Liver (tissue), 3 donors: ENCODE results near the gene KRT4.

Experiments used
- CTCF ChIP-seq: fragments of 150-350 bp; IDR thresholded peaks from 2 replicates; pipeline ENCODE4 v1.5.1; 2017; ENCODE audit warnings: improper control_type of control experiment, low read depth, low read length; ENCODE audit not compliant: missing input control
- EGR1 ChIP-seq, 2 donors: IDR thresholded peaks; 2 replicates each; pipeline ENCODE4 v1.6.1; 2016 to 2018; ENCODE audit warnings: antibody characterized with exemption in 2 of 2, low read depth in 2 of 2
- FOXA1 ChIP-seq: IDR thresholded peaks from 2 replicates; pipeline ENCODE4 v1.6.1; 2016; ENCODE audit warnings: antibody characterized with exemption
- GABPA ChIP-seq, 2 donors: IDR thresholded peaks in 1 of 2; conservative IDR thresholded peaks in 1 of 2; 2 replicates each; pipeline ENCODE4 v1.6.1; 2016; ENCODE audit warnings: antibody characterized with exemption in 2 of 2, mild to moderate bottlenecking in 1 of 2, moderate library complexity in 1 of 2
- JUND ChIP-seq, 2 donors: IDR thresholded peaks; 2 replicates each; pipeline ENCODE4 v1.6.1; 2016; ENCODE audit warnings: antibody characterized with exemption in 2 of 2
- MAX ChIP-seq: IDR thresholded peaks from 2 replicates; pipeline ENCODE4 v1.6.1; 2016; ENCODE audit warnings: antibody characterized with exemption
- RAD21 ChIP-seq, 2 donors: IDR thresholded peaks; 2 replicates each; pipeline ENCODE4 v1.6.1; 2016; ENCODE audit warnings: antibody characterized with exemption in 2 of 2, mild to moderate bottlenecking in 2 of 2
- RXRA ChIP-seq, 2 donors: IDR thresholded peaks; 2 replicates each; pipeline ENCODE4 v1.6.1; 2017 to 2018; ENCODE audit warnings: antibody characterized with exemption in 2 of 2, mild to moderate bottlenecking in 1 of 2
- SP1 ChIP-seq: IDR thresholded peaks from 2 replicates; pipeline ENCODE4 v1.6.1; 2018; ENCODE audit warnings: antibody characterized with exemption, mild to moderate bottlenecking
- YY1 ChIP-seq: IDR thresholded peaks from 2 replicates; pipeline ENCODE4 v1.6.1; 2016; ENCODE audit warnings: antibody characterized with exemption, mild to moderate bottlenecking
- TF ChIP-seq, protein P1 (sequence below): IDR thresholded peaks from 2 replicates; pipeline ENCODE4 v1.6.1; 2016; ENCODE audit warnings: antibody characterized with exemption, mild to moderate bottlenecking
- donor health status: healthy.
- donor health status: healthy.

- TF ChIP-seq CTCF = no peak
- TF ChIP-seq, protein P1, sequence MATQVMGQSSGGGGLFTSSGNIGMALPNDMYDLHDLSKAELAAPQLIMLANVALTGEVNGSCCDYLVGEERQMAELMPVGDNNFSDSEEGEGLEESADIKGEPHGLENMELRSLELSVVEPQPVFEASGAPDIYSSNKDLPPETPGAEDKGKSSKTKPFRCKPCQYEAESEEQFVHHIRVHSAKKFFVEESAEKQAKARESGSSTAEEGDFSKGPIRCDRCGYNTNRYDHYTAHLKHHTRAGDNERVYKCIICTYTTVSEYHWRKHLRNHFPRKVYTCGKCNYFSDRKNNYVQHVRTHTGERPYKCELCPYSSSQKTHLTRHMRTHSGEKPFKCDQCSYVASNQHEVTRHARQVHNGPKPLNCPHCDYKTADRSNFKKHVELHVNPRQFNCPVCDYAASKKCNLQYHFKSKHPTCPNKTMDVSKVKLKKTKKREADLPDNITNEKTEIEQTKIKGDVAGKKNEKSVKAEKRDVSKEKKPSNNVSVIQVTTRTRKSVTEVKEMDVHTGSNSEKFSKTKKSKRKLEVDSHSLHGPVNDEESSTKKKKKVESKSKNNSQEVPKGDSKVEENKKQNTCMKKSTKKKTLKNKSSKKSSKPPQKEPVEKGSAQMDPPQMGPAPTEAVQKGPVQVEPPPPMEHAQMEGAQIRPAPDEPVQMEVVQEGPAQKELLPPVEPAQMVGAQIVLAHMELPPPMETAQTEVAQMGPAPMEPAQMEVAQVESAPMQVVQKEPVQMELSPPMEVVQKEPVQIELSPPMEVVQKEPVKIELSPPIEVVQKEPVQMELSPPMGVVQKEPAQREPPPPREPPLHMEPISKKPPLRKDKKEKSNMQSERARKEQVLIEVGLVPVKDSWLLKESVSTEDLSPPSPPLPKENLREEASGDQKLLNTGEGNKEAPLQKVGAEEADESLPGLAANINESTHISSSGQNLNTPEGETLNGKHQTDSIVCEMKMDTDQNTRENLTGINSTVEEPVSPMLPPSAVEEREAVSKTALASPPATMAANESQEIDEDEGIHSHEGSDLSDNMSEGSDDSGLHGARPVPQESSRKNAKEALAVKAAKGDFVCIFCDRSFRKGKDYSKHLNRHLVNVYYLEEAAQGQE = no peak
- TF ChIP-seq RXRA (IDR thresholded peaks at IDR 0.05) = no peak
- TF ChIP-seq EGR1 (IDR thresholded peaks at IDR 0.05; ENCODE audit: low read depth in 2 of 2) = no peak
- no peak for TF ChIP-seq JUND (IDR thresholded peaks at IDR 0.05)
- no peak for TF ChIP-seq YY1
- TF ChIP-seq SP1 = no peak
- TF ChIP-seq RAD21 (IDR thresholded peaks at IDR 0.05) = no peak
- TF ChIP-seq FOXA1 = no peak
- TF ChIP-seq MAX = no peak
- TF ChIP-seq GABPA (IDR thresholded peaks at IDR 0.05 in 1 of 2, conservative IDR thresholded peaks at IDR 0.05 in 1 of 2) = no peak
Measured at GRCh38 chr12:52772188-52772587, 41.7 kb downstream of the KRT4 start.
